Transverse colon (tissue), 4 donors: ENCODE data around the gene NLRX1. TPM values are rescaled to one million over a fixed set of nuclear protein-coding genes. Genes with fewer than 3 reads are reported as not detected.
"Not testable (repeated sequence)": the region's sequence is repeated elsewhere in the genome, so short reads cannot be mapped to it uniquely, and the experiment has no call there.

Experiments used
- DNase-seq: peaks from one replicate; pipeline ENCODE4 v3.0.0-alpha.2; 2019
- H3K27ac ChIP-seq, 4 donors: fragments of 200-600 bp; sonication (generic); 2 replicates each; pipeline ENCODE4 v1.5.1; 2016 to 2018; ENCODE audit warnings: inconsistent platforms in 4 of 4
- H3K27me3 ChIP-seq: fragments of 200-600 bp; sonication (generic); 2 replicates; pipeline ENCODE4 v1.5.1; 2017; ENCODE audit warnings: inconsistent platforms
- H3K36me3 ChIP-seq, 4 donors: fragments of 200-600 bp; sonication (generic); 2 replicates each; pipeline ENCODE4 v1.5.1; 2017 to 2019; ENCODE audit warnings: inconsistent platforms in 4 of 4
- H3K4me1 ChIP-seq, 4 donors: fragments of 200-600 bp; sonication (generic); 2 replicates each; pipeline ENCODE4 v1.5.1; 2017 to 2020; ENCODE audit warnings: inconsistent platforms in 4 of 4
- H3K4me3 ChIP-seq, 4 donors: fragments of 200-600 bp; sonication (generic); 1 replicate in 1 of 4; 2 replicates in 3 of 4; pipeline versions ENCODE4 v1.5.1 to v1.6.1; 2017 to 2019; ENCODE audit warnings: inconsistent platforms in 4 of 4
- H3K9me3 ChIP-seq, 2 donors: fragments of 200-600 bp; sonication (generic); 2 replicates each; pipeline ENCODE4 v1.5.1; 2017 to 2019; ENCODE audit warnings: inconsistent platforms in 2 of 2
- CTCF ChIP-seq, 5 experiments: fragments of 200-600 bp in 3 of 5; fragments of 450-650 bp in 2 of 5; sonication (generic) in 3 of 5; IDR thresholded peaks; 1 replicate in 2 of 5; 2 replicates in 3 of 5; pipeline ENCODE4 v1.5.1; 2016 to 2017; ENCODE audit warnings: antibody characterized with exemption in 5 of 5, inconsistent platforms in 3 of 5, mild to moderate bottlenecking in 2 of 5, moderate library complexity in 1 of 5
- EP300 ChIP-seq: sonication (generic); formaldehyde crosslinking; IDR thresholded peaks from one replicate; pipeline ENCODE4 v1.6.1; 2017; ENCODE audit warnings: antibody characterized with exemption, low read depth
- POLR2A ChIP-seq: fragments of 450-650 bp; IDR thresholded peaks from one replicate; pipeline ENCODE4 v1.6.1; 2016; ENCODE audit warnings: antibody characterized with exemption, mild to moderate bottlenecking, moderate library complexity
- POLR2AphosphoS5 ChIP-seq, 3 donors: sonication (generic); formaldehyde crosslinking; IDR thresholded peaks; one replicate each; pipeline ENCODE4 v1.6.1; 2016; ENCODE audit warnings: antibody characterized with exemption in 3 of 3
- WGBS, 2 donors: methylation state at CpG; one replicate each; pipeline ENCODE4 v1.1.5; 2018; ENCODE audit warnings: low coverage in 1 of 2; 5-methylcytosine and 5-hydroxymethylcytosine counted together
- in situ Hi-C, 4 donors: fragments of 200-750 bp; cut with MboI; loops; one replicate each; pipeline versions ENCODE4 v1.15.0 to v1.15.1; 2017; ENCODE audit warnings: low sequenced_read_pairs in 3 of 4, low pct_ligation_motif_present in 1 of 4, low pct_unique_long_range_greater_than_20kb in 1 of 4
- intact Hi-C: fragments of 100-400 bp; cut with DNase I; formaldehyde crosslinking; loops from one replicate; pipeline ENCODE4 v1.15.1; 2023; ENCODE audit warnings: low total_unique reads
- total RNA-seq, 4 donors: library from RNA; depleted of rRNA; stranded (reverse); fragments of >200 nt; gene quantifications; one replicate each; pipeline ENCODE4 v1.1.0, GENCODE V29; 2016

The NLRX1 gene
- total RNA-seq, 4 donors from 2014 or later, result 16.4 to 30.1 (median 18.2) TPM

- Histone ChIP-seq H3K36me3 (peaks cover 0 to 41% (median 19%) of the 10 kb centered on the region in 4 donors), H3K4me1 (no peaks in the 10 kb centered on the region), H3K9me3 (no peaks in the 10 kb centered on the region), H3K27me3 (no peaks in the 10 kb centered on the region), H3K4me3 (no peak overlapping the region), H3K27ac (no peak overlapping the region)
- intact Hi-C loops (no loop called here), in situ Hi-C loops (no loop called here)
- DNase-seq, result no peak
- 71 to 74% methylated on average over 1 to 4 of the region's 4 CpGs for WGBS, 2 donors
- TF ChIP-seq POLR2A (no peak), CTCF (IDR thresholded peaks at IDR 0.05) (peak; percentile 38 to 53 (median 48))
These were observed 34.0 kb upstream of the NLRX1 start for GRCh38 chr11:119134389-119134978.

GRCh38 chr11:119139276-119139675, 29.2 kb upstream of the NLRX1 start:
- WGBS, 2 donors, result 87 to 89% methylated on average over 8 to 10 of the region's 10 CpGs
- intact Hi-C loops, H3K4me1 ChIP-seq: not testable (repeated sequence)

GRCh38 chr11:119144825-119145486, 23.6 kb upstream of the NLRX1 start:
- 10% methylated on average over 7 of the region's 7 CpGs; no CpG with 5 or more reads in 1 of the 2 donors for WGBS, 2 donors

More at GRCh38 chr11:119139276-119139675, 29.2 kb upstream of the NLRX1 start:
- in situ Hi-C loops, H3K27ac ChIP-seq, DNase-seq, H3K36me3 ChIP-seq, H3K4me3 ChIP-seq, H3K9me3 ChIP-seq: not testable (repeated sequence)
- H3K27me3 ChIP-seq, result peaks cover 14% of the 10 kb centered on the region

GRCh38 chr11:119145551-119145950, 23.0 kb upstream of the NLRX1 start:
- WGBS, 2 donors, result 22 to 53% methylated on average over 1 to 3 of the region's 3 CpGs
- Histone ChIP-seq H3K27me3 (peaks cover 55% of the 10 kb centered on the region), H3K4me1 (peaks cover 0 to 19% (median 17%) of the 10 kb centered on the region in 4 donors), H3K4me3 (no peak overlapping the region), H3K36me3 (no peaks in the 10 kb centered on the region), H3K9me3 (no peaks in the 10 kb centered on the region), H3K27ac (no peak overlapping the region)
- intact Hi-C loops, result no loop called here
- DNase-seq, result no peak
- in situ Hi-C loops, result no loop called here
- TF ChIP-seq CTCF (IDR thresholded peaks at IDR 0.05), result no peak
- no peak for TF ChIP-seq EP300
- no peak for TF ChIP-seq POLR2AphosphoS5 (IDR thresholded peaks at IDR 0.05)
- no peak for TF ChIP-seq POLR2A

More at GRCh38 chr11:119144825-119145486, 23.6 kb upstream of the NLRX1 start:
- Histone ChIP-seq H3K36me3 (no peaks in the 10 kb centered on the region), H3K4me1 (peaks cover 0 to 19% (median 17%) of the 10 kb centered on the region in 4 donors), H3K27me3 (peaks cover 49% of the 10 kb centered on the region), H3K9me3 (no peaks in the 10 kb centered on the region), H3K4me3 (no peak overlapping the region), H3K27ac (no peak overlapping the region)
- DNase-seq, result peak; percentile 76
- in situ Hi-C loops (no loop called here), intact Hi-C loops (no loop called here)
- TF ChIP-seq POLR2A, result no peak
- no peak for TF ChIP-seq POLR2AphosphoS5 (IDR thresholded peaks at IDR 0.05)
- peak; percentile 62 to 69 (median 67) for TF ChIP-seq CTCF (IDR thresholded peaks at IDR 0.05)
- TF ChIP-seq EP300, result no peak
